ENCODE measurements around the gene TIE1.

The TIE1 gene

DNA sequence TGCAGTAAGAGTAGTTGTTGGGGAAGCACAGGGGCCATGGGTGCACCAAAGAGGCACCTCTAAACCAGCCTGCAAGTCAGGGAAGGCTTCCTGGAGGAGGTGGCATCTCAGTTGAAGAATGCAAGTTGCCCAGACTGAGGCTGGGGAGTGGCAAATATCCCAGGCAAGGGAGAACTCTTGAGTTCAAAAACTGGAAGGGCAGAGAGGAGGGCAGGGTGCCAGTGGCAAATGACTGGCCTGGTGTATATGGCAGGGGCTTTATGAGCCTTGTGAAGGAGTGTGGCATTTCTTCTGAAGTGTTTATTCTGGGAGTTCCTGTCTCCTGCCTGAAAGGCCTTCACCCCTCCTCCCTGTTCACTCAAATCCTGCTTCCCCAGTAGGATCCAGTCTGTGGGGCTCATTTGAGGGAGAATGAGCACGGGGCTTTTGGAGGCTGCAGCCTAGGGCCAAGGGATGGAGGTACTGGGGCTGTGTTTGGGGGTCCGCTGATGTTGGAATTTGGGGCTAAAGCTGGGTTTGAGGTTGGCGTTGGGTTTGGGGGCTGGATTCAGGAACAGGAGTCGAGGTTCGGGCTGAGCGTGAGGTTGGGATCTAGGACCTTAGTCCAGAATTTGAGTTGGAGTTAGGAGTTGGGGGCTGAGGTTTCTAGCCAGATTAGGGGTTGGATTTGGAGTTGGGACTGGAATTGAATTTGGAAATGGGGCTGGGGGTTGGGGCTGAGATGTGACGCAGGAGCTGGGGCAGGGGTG lies 31.0 kb upstream of the TIE1 start, which contains the start of gene TMEM125:
Gene TMEM125, plus strand, starts transcription at position 357 of the 749 bp plus-strand sequence. CDS start 2,740 bp downstream, outside the sequence.
- Histone ChIP-seq H3K4me2 (ENCODE audit: low read length) (no peak within 1 kb of the TSS), H4K20me1 (ENCODE audit: insufficient read depth, low read length) (no peaks in the 10 kb centered on the region), H3K79me2 (ENCODE audit: low read length) (no peaks in the 10 kb centered on the region), H3K36me3 (replicated peaks; ENCODE audit: low read depth, low read length) (no peaks in the 10 kb centered on the region), H3K27ac (ENCODE audit: low read length) (no peak within 1 kb of the TSS), H3K4me1 (ENCODE audit: low read length) (no peaks in the 10 kb centered on the region), H2AFZ (ENCODE audit: low read depth, low read length) (no peak within 1 kb of the TSS), H3K27me3 (ENCODE audit: low read depth, low read length) (no peaks in the 10 kb centered on the region), H3K9me3 (ENCODE audit: insufficient read depth, low read length) (no peaks in the 10 kb centered on the region), H3K9ac (ENCODE audit: low read length) (no peak within 1 kb of the TSS), H3K4me3 (ENCODE audit: low read length) (no peak within 1 kb of the TSS)
- TF ChIP-seq, protein P1, sequence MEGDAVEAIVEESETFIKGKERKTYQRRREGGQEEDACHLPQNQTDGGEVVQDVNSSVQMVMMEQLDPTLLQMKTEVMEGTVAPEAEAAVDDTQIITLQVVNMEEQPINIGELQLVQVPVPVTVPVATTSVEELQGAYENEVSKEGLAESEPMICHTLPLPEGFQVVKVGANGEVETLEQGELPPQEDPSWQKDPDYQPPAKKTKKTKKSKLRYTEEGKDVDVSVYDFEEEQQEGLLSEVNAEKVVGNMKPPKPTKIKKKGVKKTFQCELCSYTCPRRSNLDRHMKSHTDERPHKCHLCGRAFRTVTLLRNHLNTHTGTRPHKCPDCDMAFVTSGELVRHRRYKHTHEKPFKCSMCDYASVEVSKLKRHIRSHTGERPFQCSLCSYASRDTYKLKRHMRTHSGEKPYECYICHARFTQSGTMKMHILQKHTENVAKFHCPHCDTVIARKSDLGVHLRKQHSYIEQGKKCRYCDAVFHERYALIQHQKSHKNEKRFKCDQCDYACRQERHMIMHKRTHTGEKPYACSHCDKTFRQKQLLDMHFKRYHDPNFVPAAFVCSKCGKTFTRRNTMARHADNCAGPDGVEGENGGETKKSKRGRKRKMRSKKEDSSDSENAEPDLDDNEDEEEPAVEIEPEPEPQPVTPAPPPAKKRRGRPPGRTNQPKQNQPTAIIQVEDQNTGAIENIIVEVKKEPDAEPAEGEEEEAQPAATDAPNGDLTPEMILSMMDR (IDR thresholded peaks at IDR 0.05; ENCODE audit: low read depth, low read length) = no peak
- TF ChIP-seq EZH2phosphoT487 (IDR thresholded peaks at IDR 0.05; ENCODE audit: low read depth) = no peak

DNA sequence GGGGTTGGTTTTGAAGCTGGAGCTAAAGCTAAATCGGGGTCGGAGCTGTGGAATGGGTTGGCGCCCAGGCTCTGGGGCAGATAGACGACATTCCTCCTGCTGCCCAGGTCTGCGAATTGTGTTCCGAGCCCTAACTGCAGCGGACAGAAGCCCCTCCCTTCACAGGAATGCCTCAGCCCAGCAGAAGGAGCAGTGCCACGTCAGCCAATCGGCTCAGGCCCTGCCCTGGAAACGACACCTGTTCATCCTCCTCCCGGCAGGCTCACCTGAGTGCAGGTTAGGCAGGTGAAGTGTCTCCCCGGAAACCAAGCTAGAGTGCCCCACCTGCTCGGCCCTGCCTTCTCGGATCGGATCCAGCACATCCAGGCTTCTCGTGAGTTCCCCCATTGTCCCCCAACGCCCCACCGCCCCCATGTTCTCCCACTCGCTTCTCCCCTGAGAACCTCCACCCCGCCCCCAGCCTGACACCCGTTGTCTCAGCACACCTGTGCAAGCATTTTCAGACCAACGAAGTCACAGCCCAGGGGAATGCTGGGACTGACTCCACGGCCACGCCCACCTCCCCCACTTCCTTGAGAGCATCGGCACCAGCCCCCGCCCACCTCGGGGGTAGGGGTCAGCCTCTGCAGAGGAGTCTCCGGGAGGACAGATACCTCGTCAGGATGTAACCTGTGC lies 30.2 kb upstream of the TIE1 start:
- Histone ChIP-seq H3K27ac (ENCODE audit: low read length) (no peak overlapping the region), H3K79me2 (ENCODE audit: low read length) (no peaks in the 10 kb centered on the region), H3K36me3 (replicated peaks; ENCODE audit: low read depth, low read length) (no peaks in the 10 kb centered on the region), H3K4me1 (ENCODE audit: low read length) (no peaks in the 10 kb centered on the region), H3K9ac (ENCODE audit: low read length) (no peak overlapping the region), H3K4me2 (ENCODE audit: low read length) (no peak overlapping the region), H4K20me1 (ENCODE audit: insufficient read depth, low read length) (no peaks in the 10 kb centered on the region), H3K9me3 (ENCODE audit: insufficient read depth, low read length) (no peaks in the 10 kb centered on the region), H3K4me3 (ENCODE audit: low read length) (no peak overlapping the region), H2AFZ (ENCODE audit: low read depth, low read length) (no peak overlapping the region), H3K27me3 (ENCODE audit: low read depth, low read length) (no peaks in the 10 kb centered on the region)
- TF ChIP-seq EZH2phosphoT487 (IDR thresholded peaks at IDR 0.05; ENCODE audit: low read depth) = no peak
- TF ChIP-seq, protein P1 (IDR thresholded peaks at IDR 0.05; ENCODE audit: low read depth, low read length) = no peak

DNA sequence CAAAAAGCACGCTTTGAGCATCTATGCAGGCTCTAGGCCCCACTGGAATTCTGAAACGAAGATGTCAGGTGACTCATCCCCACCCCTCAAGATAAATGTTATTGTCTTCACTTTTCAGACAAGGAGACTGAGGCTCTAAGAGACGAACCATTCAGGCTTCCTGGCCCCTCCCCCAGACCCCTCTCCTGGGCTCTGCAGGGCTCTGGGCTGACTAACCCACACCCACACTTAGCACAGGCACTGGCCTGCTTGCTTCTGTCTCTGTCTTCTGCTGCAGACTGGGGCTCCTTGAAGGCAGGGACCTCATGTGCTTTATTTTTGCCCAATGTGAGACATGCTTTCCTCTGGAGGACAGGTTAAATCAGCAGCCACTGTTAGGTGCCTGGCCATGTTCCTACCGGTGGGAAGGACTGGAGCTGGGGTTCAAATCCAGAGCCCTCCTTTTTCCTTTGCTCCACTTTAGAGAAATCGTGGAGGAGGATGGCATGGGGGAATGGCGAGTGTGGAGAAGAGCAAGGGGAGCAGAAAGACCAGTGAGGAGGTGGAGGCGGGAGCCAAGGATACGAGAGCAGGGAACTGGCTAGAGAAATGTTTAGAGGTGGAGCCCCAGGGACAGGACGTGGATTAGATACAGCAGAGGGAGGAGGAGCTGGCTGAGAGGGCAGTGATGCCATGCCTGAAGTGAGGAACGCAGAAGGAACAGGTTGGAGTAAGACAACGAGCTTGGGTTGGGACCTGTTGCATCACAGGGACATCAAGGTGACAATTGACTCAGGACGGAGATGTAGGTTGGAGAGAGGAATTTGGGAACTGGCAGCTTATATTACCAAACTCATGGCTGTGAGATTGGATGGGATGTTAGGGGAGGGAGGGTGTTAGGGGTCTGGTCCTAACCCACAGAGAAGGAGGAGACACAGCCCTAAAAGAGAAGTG lies 29.3 kb upstream of the TIE1 start:
- H2AFZ ChIP-seq (ENCODE audit: low read depth, low read length) = no peak overlapping the region
- no peak overlapping the region for H3K27ac ChIP-seq (ENCODE audit: low read length)
- TF ChIP-seq, protein P1 (IDR thresholded peaks at IDR 0.05; ENCODE audit: low read depth, low read length) = no peak
- TF ChIP-seq EZH2phosphoT487 (IDR thresholded peaks at IDR 0.05; ENCODE audit: low read depth) = no peak
- no peaks in the 10 kb centered on the region for H3K9me3 ChIP-seq (ENCODE audit: insufficient read depth, low read length)
- H3K79me2 ChIP-seq (ENCODE audit: low read length) = no peaks in the 10 kb centered on the region
- H3K36me3 ChIP-seq (replicated peaks; ENCODE audit: low read depth, low read length) = no peaks in the 10 kb centered on the region
- H3K4me1 ChIP-seq (ENCODE audit: low read length) = no peaks in the 10 kb centered on the region
- H3K4me3 ChIP-seq (ENCODE audit: low read length) = no peak overlapping the region
- H3K27me3 ChIP-seq (ENCODE audit: low read depth, low read length) = no peaks in the 10 kb centered on the region
- no peaks in the 10 kb centered on the region for H4K20me1 ChIP-seq (ENCODE audit: insufficient read depth, low read length)
- no peak overlapping the region for H3K9ac ChIP-seq (ENCODE audit: low read length)
- no peak overlapping the region for H3K4me2 ChIP-seq (ENCODE audit: low read length)

Data from OCI-LY3 (cell line).